ENCODE results near the gene PHYKPL.

DNA sequence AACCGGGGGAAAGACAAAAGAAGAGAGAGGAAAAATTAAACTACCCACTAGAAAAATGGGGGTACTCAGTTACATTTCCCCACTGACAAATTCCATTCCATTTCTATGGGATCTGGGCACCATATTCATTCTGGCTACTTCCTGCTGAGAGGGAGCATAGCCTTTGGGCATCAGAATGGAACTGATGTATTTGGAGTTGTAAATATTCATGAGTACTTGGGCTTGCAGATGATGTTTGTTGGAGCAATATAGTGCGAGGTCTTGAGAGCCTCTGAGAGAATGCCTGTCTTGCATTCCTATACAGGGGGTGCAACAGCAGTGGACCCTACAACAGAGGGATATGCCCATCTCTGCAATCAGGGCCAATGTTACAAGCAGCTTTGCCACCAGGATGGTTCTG, 62.1 kb downstream of the PHYKPL start:
- TF ChIP-seq, protein P1, sequence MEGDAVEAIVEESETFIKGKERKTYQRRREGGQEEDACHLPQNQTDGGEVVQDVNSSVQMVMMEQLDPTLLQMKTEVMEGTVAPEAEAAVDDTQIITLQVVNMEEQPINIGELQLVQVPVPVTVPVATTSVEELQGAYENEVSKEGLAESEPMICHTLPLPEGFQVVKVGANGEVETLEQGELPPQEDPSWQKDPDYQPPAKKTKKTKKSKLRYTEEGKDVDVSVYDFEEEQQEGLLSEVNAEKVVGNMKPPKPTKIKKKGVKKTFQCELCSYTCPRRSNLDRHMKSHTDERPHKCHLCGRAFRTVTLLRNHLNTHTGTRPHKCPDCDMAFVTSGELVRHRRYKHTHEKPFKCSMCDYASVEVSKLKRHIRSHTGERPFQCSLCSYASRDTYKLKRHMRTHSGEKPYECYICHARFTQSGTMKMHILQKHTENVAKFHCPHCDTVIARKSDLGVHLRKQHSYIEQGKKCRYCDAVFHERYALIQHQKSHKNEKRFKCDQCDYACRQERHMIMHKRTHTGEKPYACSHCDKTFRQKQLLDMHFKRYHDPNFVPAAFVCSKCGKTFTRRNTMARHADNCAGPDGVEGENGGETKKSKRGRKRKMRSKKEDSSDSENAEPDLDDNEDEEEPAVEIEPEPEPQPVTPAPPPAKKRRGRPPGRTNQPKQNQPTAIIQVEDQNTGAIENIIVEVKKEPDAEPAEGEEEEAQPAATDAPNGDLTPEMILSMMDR (IDR thresholded peaks at IDR 0.05) = no peak
- no peak for TF ChIP-seq POLR2AphosphoS5 (IDR thresholded peaks at IDR 0.05; ENCODE audit: low read depth, low read length)
- TF ChIP-seq, protein P2, sequence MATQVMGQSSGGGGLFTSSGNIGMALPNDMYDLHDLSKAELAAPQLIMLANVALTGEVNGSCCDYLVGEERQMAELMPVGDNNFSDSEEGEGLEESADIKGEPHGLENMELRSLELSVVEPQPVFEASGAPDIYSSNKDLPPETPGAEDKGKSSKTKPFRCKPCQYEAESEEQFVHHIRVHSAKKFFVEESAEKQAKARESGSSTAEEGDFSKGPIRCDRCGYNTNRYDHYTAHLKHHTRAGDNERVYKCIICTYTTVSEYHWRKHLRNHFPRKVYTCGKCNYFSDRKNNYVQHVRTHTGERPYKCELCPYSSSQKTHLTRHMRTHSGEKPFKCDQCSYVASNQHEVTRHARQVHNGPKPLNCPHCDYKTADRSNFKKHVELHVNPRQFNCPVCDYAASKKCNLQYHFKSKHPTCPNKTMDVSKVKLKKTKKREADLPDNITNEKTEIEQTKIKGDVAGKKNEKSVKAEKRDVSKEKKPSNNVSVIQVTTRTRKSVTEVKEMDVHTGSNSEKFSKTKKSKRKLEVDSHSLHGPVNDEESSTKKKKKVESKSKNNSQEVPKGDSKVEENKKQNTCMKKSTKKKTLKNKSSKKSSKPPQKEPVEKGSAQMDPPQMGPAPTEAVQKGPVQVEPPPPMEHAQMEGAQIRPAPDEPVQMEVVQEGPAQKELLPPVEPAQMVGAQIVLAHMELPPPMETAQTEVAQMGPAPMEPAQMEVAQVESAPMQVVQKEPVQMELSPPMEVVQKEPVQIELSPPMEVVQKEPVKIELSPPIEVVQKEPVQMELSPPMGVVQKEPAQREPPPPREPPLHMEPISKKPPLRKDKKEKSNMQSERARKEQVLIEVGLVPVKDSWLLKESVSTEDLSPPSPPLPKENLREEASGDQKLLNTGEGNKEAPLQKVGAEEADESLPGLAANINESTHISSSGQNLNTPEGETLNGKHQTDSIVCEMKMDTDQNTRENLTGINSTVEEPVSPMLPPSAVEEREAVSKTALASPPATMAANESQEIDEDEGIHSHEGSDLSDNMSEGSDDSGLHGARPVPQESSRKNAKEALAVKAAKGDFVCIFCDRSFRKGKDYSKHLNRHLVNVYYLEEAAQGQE (IDR thresholded peaks at IDR 0.05; ENCODE audit: insufficient read depth in 1 of 2, low read depth in 2 of 2, low read length in 1 of 2) = no peak
- TF ChIP-seq SIN3A (IDR thresholded peaks at IDR 0.05; ENCODE audit: borderline replicate concordance, insufficient read depth, low read depth, low read length) = no peak
- no peak for TF ChIP-seq TCF7L2 (IDR thresholded peaks at IDR 0.05; ENCODE audit: low read depth, low read length)
